GM04504 (cell line): ENCODE results near the gene GHDC.
A peak's percentile ranks its signal among the peaks of the same experiment; 100 is the strongest.
"Not testable (repeated sequence)": the region's sequence is repeated elsewhere in the genome, so short reads cannot be mapped to it uniquely, and the experiment has no call there.

Source experiments
- DNase-seq: peaks from one replicate; pipeline ENCODE4 v3.0.0-alpha.2; 2012; ENCODE audit warnings: low read depth

GHDC gene

DNA sequence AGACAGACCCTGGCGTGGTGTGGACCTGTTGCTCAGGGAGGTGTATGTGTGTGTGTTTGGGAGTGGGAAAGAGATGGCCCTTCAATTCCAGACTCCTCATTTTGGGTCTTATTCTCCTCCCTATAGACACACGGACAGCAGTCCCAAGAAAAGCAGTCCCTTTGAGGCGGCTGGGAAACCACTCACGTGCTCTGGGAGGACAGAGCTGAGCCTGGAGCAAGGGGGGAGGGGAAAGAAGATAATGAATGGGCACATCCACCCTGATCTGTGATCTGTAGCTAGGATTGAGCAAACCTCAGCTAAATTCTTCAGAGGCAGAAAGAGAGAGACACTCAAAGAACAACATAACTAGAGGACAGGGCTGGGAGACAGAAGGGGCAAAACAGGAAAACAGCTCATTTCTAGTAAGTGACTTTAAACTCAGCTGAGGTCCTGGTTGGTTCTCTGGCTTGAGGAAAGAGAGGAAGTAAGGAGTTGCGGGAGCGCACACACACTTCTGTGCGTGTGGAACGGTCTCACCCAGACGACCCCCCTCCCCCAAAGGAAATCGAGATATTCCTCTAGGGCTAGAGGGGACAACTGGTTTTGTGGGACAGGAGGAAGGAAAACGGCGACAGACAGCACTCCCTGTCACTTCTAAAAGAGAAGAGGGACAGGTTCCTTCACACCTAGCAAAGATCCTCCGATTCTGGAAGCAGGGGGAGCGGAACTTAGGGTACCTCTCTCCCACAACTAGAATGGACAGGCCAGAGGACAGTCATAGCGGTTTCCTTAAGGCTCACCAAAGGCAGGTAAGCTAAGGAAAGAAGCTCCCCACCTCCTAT, 40.2 kb downstream of the GHDC start:
- no peak for DNase-seq

DNA sequence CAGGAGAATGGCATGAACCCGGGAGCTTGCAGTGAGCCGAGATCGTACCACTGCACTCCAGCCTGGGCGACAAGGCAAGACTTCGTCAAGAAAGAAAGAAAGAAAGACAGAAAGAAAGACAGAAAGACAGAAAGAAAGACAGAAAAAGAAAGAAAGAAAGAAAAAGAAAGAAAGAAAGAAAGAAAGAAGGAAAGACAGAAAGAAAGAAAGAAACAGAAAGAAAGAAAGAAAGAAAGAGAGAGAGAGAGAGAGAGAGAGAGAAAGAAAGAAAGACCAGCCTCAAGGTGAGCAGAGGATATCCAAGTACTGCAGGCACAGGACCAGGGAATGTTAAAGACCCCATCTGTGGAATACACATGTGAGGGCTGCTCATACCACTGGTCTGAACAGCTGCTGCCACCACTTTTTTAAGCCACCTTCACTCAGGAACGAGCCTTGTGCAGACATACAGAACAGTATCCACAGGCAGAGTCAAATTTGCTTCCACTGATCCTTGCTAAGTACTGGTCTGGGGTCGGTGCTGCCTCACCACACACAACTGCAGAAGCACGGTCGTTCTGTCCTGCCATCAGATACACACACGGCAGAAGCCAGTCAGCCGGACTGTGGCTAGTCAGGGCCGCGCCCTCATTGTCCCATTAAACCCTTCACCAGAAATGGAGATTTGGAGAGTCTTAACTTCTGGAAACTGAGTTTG, 47.2 kb downstream of the GHDC start:
- no peak for DNase-seq

DNA sequence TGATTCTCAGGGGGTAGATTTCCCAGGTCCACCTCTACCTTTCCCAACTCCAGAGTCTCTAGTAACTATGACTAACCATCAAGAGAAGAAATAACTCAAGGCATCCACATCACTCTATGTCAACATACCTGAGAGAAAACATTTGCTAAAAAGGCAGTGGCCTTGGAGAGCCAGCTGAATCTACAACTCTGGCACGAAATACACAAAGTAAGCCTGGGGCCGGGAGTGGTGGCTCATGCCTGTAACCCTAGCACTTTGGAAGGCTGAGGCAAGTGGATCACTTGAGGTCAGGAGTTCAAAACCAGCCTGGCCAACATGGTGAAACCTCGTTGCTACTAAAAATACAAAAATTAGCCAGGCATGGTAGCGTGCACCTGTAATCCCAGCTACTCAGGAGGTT, 51.2 kb downstream of the GHDC start:
- DNase-seq = not testable (repeated sequence)

DNA sequence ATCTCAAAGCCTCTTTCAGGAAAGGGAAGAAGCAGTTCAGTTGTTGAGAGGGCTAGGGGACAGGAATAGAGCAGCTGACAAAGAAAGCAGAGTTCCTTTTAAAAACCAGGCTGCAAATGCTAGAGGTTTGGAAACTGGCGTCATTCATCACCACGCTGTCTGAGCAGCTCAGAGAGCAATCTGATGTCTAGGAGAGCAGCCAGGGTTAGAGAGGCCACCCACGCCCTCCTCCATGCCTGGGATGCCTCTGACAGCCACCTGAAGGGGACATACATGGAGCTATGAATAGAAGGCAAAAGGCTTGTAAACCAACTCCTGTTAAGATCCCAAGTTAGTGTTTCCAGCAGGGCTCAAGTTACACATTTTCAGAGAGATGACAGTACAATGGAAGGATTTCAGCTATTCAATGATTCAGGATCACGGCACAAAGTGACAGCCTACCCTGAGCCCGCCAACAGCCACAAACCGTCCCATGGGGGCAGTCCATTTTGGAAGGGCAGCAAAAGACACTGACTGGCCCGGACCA, 51.9 kb downstream of the GHDC start:
- peak; percentile 38 for DNase-seq

DNA sequence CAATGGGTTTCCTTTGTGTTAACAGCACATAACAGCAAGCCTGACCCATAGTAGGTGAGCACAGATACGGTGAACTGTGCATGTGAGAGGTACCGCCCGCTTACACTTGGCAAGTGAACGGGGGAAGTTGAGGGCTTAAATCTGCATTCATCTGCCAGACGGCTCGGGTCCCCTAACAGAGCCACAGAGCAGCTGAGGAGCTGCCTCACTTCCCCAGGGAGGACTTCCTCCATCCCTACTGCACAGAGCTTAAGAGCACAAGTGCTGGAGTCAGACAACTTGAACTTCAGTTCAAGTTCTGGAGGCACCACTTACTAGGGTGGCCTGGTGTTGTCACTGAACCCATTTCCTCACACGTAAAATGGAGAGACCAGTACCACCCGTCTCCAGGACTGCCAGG, 52.9 kb downstream of the GHDC start:
- DNase-seq = no peak

DNA sequence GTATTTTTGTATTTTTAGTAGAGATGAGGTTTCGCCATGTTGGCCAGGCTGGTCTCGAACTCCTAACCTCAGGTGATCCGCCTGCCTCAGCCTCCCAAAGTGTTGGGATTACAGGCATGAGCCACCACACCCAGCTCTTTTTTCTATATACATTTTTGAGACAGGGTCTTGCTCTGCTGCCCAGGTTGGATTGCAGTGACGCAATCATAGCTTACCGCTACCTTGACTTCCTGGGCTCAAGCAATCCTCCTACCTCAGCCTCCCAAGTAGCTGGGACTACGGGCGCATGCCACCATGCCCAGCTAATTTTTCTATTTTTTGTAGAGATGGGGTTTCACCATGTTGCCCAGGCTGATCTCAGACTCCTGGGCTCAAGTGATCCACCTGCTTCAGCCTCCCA, 53.6 kb downstream of the GHDC start:
- not testable (repeated sequence) for DNase-seq
